HG03175 (cell line): ENCODE results near the gene SLC29A3.

Source experiments
- ATAC-seq: cut with Tn5 transposase; IDR thresholded peaks from one replicate; pipeline ENCODE4 v1.9.1; 2021; ENCODE audit warnings: mild to moderate bottlenecking, moderate library complexity; ENCODE audit not compliant: unreplicated experiment

SLC29A3 gene

DNA sequence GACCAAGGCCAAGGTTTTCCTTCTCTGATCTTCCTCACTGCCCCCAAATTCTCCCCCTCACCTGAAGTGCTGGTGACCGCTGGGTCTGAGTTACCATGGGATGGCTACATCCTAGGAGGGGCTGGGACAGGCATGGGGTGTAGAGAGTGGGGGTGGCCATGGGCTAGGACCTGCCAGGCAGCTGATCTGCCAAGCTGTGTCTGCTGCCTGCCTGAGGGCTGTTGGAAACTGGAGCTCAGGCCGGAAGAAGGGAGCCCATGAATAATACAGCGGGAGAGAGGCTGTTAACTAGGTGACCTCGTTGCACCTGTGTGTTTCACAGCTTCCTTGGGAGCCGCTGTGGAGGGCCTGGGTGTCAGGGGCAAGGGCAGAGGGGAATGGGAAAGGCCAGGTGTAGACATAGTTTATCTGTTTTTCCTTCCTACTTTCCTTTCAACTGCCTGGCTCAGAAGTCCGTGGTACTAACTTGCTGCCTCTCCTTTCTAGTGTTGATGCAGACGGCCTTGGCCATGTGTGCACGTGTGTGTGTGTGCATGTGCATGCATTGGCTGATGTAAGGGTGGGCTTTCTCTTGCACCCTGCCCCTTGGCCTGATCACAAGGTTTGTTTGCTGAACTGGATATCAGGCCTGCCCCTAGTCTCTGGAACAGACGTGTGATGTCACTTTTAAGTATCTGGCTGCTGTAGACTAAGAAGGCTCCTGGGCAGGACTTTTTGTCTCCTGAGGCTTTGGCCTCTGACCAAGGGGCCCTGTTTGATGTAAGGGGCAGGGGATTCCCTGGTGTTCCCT is 89.6 kb downstream of the SLC29A3 start:
- no peak for ATAC-seq

DNA sequence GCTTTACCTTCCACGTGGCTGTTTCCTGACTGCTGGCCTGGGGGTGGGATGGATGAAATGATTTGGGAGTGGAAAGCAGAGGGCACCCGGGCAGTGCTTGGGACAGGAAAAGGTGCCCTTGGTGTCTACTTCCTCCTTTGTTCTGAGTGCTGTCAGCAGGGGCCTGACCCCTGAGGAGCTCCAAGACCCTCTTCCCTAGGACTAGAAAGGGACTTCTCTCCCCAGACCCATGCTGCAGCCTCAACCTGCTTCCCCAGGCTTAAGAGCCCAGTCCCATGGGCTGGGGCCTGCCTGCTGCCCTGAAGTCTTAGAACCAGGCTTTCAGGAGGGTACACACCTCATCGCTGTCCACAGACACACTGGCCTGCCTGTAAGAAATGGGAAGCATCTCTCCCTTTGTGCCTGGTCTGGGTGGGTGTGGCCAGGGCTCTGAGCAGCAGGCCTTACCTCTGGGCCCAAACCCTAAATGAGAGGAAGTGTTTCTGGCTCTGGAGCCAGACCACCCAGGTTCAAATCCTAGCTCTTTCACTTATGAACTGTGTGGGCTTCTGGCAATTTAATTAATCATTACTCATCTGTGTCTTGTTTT is 90.6 kb downstream of the SLC29A3 start:
- no peak for ATAC-seq
